ENCODE measurements around the gene CMIP.

CMIP gene

DNA sequence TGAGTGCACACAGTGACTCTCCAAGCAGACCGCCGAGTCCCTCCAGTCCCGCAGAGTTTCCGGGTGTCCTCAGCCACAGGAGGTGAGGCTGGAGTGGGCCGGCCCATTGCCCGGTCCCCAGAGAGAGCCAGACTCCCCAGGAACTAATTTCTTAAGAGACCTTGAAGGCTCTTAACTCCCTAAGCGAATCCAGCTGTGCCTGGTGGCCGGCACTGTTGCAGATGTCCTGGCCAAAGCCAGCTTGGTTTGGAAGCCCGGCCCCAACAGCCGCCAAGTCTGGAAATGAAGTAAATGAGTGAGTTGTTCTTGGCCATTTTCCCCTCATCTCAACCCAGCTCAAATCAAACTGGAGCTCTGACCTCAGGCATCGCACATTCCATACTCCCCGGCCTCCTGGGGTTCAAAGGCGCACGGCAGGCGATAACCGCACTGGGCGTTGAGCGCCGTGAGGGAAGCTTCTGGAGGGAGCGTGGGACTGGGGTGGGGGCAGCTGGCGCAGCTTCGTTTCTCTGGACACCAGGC lies 42.0 kb downstream of the CMIP start:
- TF ChIP-seq, protein P1, sequence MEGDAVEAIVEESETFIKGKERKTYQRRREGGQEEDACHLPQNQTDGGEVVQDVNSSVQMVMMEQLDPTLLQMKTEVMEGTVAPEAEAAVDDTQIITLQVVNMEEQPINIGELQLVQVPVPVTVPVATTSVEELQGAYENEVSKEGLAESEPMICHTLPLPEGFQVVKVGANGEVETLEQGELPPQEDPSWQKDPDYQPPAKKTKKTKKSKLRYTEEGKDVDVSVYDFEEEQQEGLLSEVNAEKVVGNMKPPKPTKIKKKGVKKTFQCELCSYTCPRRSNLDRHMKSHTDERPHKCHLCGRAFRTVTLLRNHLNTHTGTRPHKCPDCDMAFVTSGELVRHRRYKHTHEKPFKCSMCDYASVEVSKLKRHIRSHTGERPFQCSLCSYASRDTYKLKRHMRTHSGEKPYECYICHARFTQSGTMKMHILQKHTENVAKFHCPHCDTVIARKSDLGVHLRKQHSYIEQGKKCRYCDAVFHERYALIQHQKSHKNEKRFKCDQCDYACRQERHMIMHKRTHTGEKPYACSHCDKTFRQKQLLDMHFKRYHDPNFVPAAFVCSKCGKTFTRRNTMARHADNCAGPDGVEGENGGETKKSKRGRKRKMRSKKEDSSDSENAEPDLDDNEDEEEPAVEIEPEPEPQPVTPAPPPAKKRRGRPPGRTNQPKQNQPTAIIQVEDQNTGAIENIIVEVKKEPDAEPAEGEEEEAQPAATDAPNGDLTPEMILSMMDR (IDR thresholded peaks at IDR 0.05; ENCODE audit: low read depth, low read length), result no peak
- in situ Hi-C loops (cut with HindIII; ENCODE audit: low sequenced_read_pairs), result no loop called here
- peak; percentile 93 for DNase-seq (ENCODE audit: low read depth, low spot score)
- H3K4me3 ChIP-seq (ENCODE audit: low read depth, low read length), result no peak overlapping the region

DNA sequence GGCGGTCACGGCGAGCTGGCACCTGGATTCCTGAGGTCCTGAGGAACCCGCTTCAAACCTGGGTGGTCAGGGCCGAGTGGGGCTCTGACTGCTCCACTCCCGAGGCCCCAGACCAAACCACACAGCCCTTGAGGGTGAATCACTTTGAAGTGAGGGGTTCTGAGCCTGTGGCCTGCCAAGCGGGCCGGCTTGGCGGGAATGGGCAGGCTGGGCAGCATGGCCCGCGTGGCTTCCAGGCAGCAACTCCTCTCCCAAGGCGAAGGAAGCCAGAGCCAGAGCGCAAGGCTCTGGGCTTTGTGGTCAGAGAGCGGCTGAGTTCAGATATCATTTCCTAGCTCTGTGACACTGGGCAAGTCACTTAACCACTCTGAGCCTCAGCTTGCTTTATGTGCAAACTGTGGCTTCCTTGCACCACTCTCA lies 42.7 kb downstream of the CMIP start:
- DNase-seq (ENCODE audit: low read depth, low spot score), result peak; percentile 61
- no peak overlapping the region for H3K4me3 ChIP-seq (ENCODE audit: low read depth, low read length)
- TF ChIP-seq, protein P1 (IDR thresholded peaks at IDR 0.05; ENCODE audit: low read depth, low read length), result no peak
- in situ Hi-C loops (cut with HindIII; ENCODE audit: low sequenced_read_pairs), result no loop called here

DNA sequence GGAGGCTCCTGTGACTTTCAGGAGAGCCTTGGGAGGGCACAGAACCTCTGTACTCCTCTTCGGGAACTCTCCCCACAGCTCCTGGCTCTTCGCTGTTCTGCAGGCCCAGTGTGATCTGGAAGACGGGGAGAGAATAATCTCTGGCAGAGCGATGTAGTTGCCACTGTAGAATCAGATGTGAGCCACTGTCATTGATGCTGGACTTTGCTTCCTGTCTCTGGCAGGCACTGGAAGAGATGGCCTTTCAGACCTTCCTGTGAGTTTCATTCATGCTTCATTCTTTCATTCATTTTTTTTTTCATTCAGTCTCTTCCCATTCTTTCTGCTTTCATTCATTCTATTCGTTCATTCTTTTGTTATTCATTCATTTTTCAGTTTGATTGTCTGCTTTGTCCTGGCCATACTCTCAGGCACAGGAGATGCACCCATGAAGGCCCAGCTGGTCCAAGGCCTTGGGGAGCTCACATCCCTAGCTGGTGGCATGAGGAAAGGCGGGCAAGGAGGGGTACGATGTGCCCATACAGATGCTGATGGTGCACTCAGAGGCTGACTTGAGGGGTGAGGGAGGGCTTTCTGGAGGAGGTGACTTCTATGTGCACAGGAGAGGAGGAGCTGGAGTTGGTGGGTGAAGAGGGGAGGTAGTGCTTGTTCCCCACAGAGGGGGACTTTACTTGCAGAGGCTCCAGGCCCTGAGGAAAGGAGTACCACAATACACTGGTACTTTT lies 44.2 kb downstream of the CMIP start:
- TF ChIP-seq, protein P1 (IDR thresholded peaks at IDR 0.05; ENCODE audit: low read depth, low read length), result no peak
- no peak overlapping the region for H3K4me3 ChIP-seq (ENCODE audit: low read depth, low read length)
- in situ Hi-C loops (cut with HindIII; ENCODE audit: low sequenced_read_pairs), result no loop called here
- no peak for DNase-seq (ENCODE audit: low read depth, low spot score)

DNA sequence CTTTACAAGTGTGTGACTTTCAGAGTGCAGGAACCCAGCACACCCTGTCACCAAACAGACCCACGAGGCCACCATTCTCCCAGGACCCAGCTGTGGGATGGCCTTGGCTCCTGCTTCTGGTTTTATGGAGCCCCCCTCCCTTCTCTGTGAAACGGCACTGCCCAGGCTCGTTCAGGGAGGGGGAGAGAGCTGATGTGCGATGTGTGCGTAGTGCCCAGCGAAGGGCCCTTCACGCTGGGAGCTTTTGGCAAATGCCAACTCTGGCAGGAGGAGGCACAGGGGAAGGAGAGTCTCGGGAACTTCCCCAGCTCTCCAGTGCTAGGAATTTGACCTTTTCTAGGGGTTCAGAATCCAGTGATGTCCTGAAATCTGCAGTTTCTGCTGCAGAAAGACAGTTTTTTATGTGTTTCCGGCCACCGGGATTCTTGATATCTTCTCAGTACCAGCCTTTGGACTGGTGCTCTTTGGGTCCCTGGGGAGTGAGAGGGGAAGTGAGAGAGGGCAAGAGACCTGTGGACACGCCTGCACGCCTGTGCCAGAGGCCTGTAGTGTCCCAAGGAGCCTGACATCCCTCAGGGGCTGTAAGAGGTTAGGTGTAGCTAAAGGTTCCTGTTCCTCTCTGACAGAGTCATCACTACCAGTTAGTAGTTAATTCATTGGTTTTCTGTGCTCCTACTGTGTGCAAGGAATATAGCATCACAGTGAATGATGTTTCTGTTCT lies 45.1 kb downstream of the CMIP start:
- DNase-seq (ENCODE audit: low read depth, low spot score), result no peak
- H3K4me3 ChIP-seq (ENCODE audit: low read depth, low read length), result no peak overlapping the region
- TF ChIP-seq, protein P1 (IDR thresholded peaks at IDR 0.05; ENCODE audit: low read depth, low read length), result no peak
- in situ Hi-C loops (cut with HindIII; ENCODE audit: low sequenced_read_pairs), result no loop called here

DNA sequence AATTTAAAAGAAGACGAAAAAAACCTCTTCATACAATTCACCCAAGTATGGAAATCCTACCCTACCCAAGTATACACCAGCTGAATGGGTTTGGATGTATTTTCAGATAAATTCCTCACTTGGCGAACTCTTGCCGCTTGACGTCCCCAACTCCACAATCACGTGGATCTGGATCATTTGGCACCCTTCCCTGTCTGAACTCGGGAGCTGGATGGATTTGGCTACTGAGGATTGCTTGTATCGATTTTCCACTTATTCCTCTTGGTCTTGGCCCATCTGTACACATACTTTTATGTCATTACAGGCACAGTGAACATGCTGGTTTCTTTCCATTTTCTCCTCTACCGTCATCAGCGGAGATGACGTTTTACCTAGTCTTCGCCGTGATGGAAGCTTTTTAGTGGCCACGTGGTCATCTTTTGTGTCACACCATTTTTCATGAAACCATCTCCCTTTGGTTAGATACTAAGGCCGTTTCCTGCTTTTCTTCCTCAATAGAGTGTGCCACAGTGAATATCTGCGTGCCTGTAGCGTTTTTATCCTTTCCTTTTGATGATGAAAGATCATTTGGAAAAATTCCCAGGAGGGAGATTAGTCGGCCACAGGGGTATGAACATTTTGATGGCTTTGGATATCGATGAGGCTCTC lies 47.1 kb downstream of the CMIP start:
- H3K4me3 ChIP-seq (ENCODE audit: low read depth, low read length), result no peak overlapping the region
- TF ChIP-seq, protein P1 (IDR thresholded peaks at IDR 0.05; ENCODE audit: low read depth, low read length), result no peak
- in situ Hi-C loops (cut with HindIII; ENCODE audit: low sequenced_read_pairs), result no loop called here
- peak; percentile 34 for DNase-seq (ENCODE audit: low read depth, low spot score)

DNA sequence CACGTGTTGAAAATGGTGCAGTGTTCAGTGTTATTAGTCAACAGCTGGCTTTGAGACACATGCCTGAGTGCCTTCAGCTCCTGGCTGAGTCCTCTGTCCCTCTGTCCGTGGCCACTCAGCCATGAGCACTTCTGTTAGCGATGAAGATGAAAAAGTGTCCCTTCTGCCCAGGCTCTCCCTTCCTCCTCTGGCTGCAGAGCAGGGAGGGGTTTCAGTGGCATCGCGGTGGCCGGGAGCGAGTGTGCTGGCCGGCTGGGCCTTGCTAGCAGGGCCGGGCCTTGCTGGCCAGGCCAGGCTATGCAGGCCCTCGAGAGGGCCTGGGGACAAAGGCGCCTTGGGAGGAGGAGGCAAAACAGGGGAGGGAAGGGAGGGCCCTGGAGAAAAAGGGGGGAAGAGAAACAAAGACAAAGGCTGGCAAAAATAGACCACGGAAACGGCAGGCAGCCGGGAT lies 47.7 kb downstream of the CMIP start:
- in situ Hi-C loops (cut with HindIII; ENCODE audit: low sequenced_read_pairs), result no loop called here
- H3K4me3 ChIP-seq (ENCODE audit: low read depth, low read length), result no peak overlapping the region
- TF ChIP-seq, protein P1 (IDR thresholded peaks at IDR 0.05; ENCODE audit: low read depth, low read length), result no peak
- DNase-seq (ENCODE audit: low read depth, low spot score), result no peak
